SK-N-SH (cell line): ENCODE measurements around the gene KREMEN2. TPM values are rescaled to one million over a fixed set of nuclear protein-coding genes. Genes with fewer than 3 reads are reported as not detected.

ENCODE experiments used
- CTCF ChIA-PET: fragments of 300-600, 350-600 bp; formaldehyde crosslinking; extraction: SDS; loops from one replicate; lab custom pipeline; 2021; lab: Yijun Ruan, JAX
- POLR2A ChIA-PET: fragments of 350-600 bp; sonication (Branson Sonifier 250); formaldehyde crosslinking; extraction: SDS; loops from one replicate; lab custom pipeline; 2020; ENCODE audit warnings: antibody characterized with exemption, inconsistent platforms; lab: Yijun Ruan, JAX
- DNase-seq: peaks from one replicate; pipeline ENCODE4 v3.0.0; 2012
- H2AFZ ChIP-seq: fragments of 200-600 bp; sonication (generic); 2 replicates; pipeline ENCODE4 v1.8.1; 2016; ENCODE audit warnings: antibody characterized with exemption, mild to moderate bottlenecking, low read depth
- H3F3A ChIP-seq: fragments of 200-600 bp; sonication (generic); replicated peaks from 2 replicates; pipeline ENCODE3; 2016; ENCODE audit warnings: antibody characterized with exemption, mild to moderate bottlenecking; ENCODE audit not compliant: insufficient read depth
- H3K27ac ChIP-seq, 2 experiments: fragments of 200-500 bp in 1 of 2; fragments of 200-600 bp in 1 of 2; sonication (Bioruptor generic) in 1 of 2; sonication (generic), shearing (Covaris generic) in 1 of 2; 2 replicates each; pipeline versions ENCODE4 v1.5.1 to v1.6.1; 2014 to 2016; ENCODE audit warnings: low read depth in 2 of 2, inconsistent platforms in 1 of 2, low read length in 1 of 2, mild to moderate bottlenecking in 1 of 2, mixed read lengths in 1 of 2
- H3K27me3 ChIP-seq: fragments of 200-600 bp; sonication (generic), shearing (Covaris generic); 2 replicates; pipeline ENCODE4 v1.6.1; 2016; ENCODE audit warnings: mixed run types; ENCODE audit not compliant: insufficient read depth
- H3K36me3 ChIP-seq, 2 experiments: fragments of 200-500 bp in 1 of 2; fragments of 200-600 bp in 1 of 2; sonication (Bioruptor generic) in 1 of 2; sonication (generic) in 1 of 2; replicated peaks in 1 of 2; 2 replicates each; pipeline versions ENCODE3 to v1.5.1; 2014 to 2016; ENCODE audit warnings: low read length in 1 of 2, mild to moderate bottlenecking in 1 of 2; ENCODE audit not compliant: insufficient read depth in 2 of 2, control insufficient read depth in 1 of 2
- H3K4me1 ChIP-seq, 2 experiments: fragments of 200-500 bp in 1 of 2; fragments of 200-600 bp in 1 of 2; sonication (Bioruptor generic) in 1 of 2; sonication (generic), shearing (Covaris generic) in 1 of 2; 2 replicates each; pipeline versions ENCODE4 v1.5.1 to v1.6.1; 2014 to 2016; ENCODE audit warnings: low read depth in 1 of 2, low read length in 1 of 2, mixed run types in 1 of 2; ENCODE audit not compliant: insufficient read depth in 2 of 2, control insufficient read depth in 1 of 2
- H3K4me2 ChIP-seq: fragments of 200-600 bp; sonication (generic), shearing (Covaris generic); 2 replicates; pipeline ENCODE4 v1.6.1; 2017; ENCODE audit warnings: mixed run types
- H3K4me3 ChIP-seq, 2 experiments: fragments of 200-500 bp in 1 of 2; fragments of 200-600 bp in 1 of 2; sonication (Bioruptor generic) in 1 of 2; sonication (generic), shearing (Covaris generic) in 1 of 2; 2 replicates each; pipeline versions ENCODE4 v1.5.1 to v1.8.1; 2014 to 2016; ENCODE audit warnings: low read depth in 2 of 2, inconsistent platforms in 1 of 2, low read length in 1 of 2, mild to moderate bottlenecking in 1 of 2, mixed read lengths in 1 of 2, moderate library complexity in 1 of 2
- H3K79me2 ChIP-seq: fragments of 200-600 bp; sonication (generic); 2 replicates; pipeline ENCODE4 v1.8.1; 2017; ENCODE audit warnings: mild to moderate bottlenecking; ENCODE audit not compliant: insufficient read depth
- H3K9ac ChIP-seq: fragments of 200-600 bp; sonication (generic); 2 replicates; pipeline ENCODE4 v1.6.1; 2017; ENCODE audit warnings: mixed run types
- H3K9me2 ChIP-seq: fragments of 200-600 bp; sonication (generic); 2 replicates; pipeline ENCODE4 v1.6.1; 2017; ENCODE audit warnings: mixed run types
- H3K9me3 ChIP-seq: fragments of 200-600 bp; sonication (generic); 2 replicates; pipeline ENCODE4 v1.6.1; 2017; ENCODE audit warnings: mixed run types, mild to moderate bottlenecking, moderate library complexity
- H4K20me1 ChIP-seq: fragments of 200-600 bp; sonication (generic); 2 replicates; pipeline ENCODE4 v1.6.1; 2017; ENCODE audit warnings: mild to moderate bottlenecking, mixed run types; ENCODE audit not compliant: insufficient read depth
- ELF1 ChIP-seq: IDR thresholded peaks from 2 replicates; pipeline ENCODE4 v1.4.0; 2012
- EP300 ChIP-seq, 2 experiments: IDR thresholded peaks; 2 replicates each; pipeline versions ENCODE4 v1.4.0 to v1.6.1; 2012; ENCODE audit warnings: borderline replicate concordance in 1 of 2, low read depth in 1 of 2, low read length in 1 of 2
- EZH2phosphoT487 ChIP-seq: fragments of 200-600 bp; sonication (generic); IDR thresholded peaks from 2 replicates; pipeline ENCODE4 v1.6.1; 2017; ENCODE audit warnings: low read depth, mixed run types, mild to moderate bottlenecking, antibody characterized with exemption, moderate library complexity, borderline replicate concordance
- FOSL2 ChIP-seq: IDR thresholded peaks from 2 replicates; pipeline ENCODE4 v1.4.0; 2012; ENCODE audit warnings: low read depth, mild to moderate bottlenecking, moderate library complexity, borderline replicate concordance
- FOXM1 ChIP-seq: IDR thresholded peaks from 2 replicates; pipeline ENCODE4 v1.4.0; 2012; ENCODE audit warnings: low read depth, mild to moderate bottlenecking
- GABPA ChIP-seq: IDR thresholded peaks from 2 replicates; pipeline ENCODE4 v1.4.0; 2012; ENCODE audit warnings: low read depth, mild to moderate bottlenecking
- GATA2 ChIP-seq: sonication (generic); formaldehyde crosslinking; IDR thresholded peaks from 2 replicates; pipeline ENCODE4 v1.5.0; 2020; ENCODE audit warnings: mild to moderate bottlenecking, missing genetic modification reagents
- IRF3 ChIP-seq: fragments of 150-350 bp; IDR thresholded peaks from 2 replicates; pipeline ENCODE4 v1.6.1; 2016; ENCODE audit warnings: mild to moderate bottlenecking, low read depth, low read length
- MAX ChIP-seq: IDR thresholded peaks from 2 replicates; pipeline ENCODE4 v1.4.0; 2012; ENCODE audit warnings: low read depth
- NFIC ChIP-seq: IDR thresholded peaks from 2 replicates; pipeline ENCODE4 v1.4.0; 2012; ENCODE audit warnings: borderline replicate concordance
- NRF1 ChIP-seq: IDR thresholded peaks from 2 replicates; pipeline ENCODE4 v1.6.1; 2012; ENCODE audit warnings: low read depth, mild to moderate bottlenecking, low read length
- PBX3 ChIP-seq: IDR thresholded peaks from 2 replicates; pipeline ENCODE4; 2012
- RAD21 ChIP-seq: IDR thresholded peaks from 2 replicates; pipeline ENCODE4 v1.6.1; 2012; ENCODE audit warnings: mild to moderate bottlenecking, low read length
- RFX5 ChIP-seq: IDR thresholded peaks from 2 replicates; pipeline ENCODE4 v1.6.1; 2012; ENCODE audit warnings: mild to moderate bottlenecking, improper control_type of control experiment, low read length
- RXRA ChIP-seq: IDR thresholded peaks from 2 replicates; pipeline ENCODE4 v1.4.0; 2012; ENCODE audit warnings: low read depth, mild to moderate bottlenecking, borderline replicate concordance
- TEAD4 ChIP-seq: IDR thresholded peaks from 2 replicates; pipeline ENCODE4 v1.4.0; 2012; ENCODE audit warnings: mild to moderate bottlenecking, borderline replicate concordance; ENCODE audit not compliant: insufficient read depth
- YY1 ChIP-seq: IDR thresholded peaks from 2 replicates; pipeline ENCODE4 v1.4.0; 2012; ENCODE audit warnings: low read depth, mild to moderate bottlenecking
- ZBTB33 ChIP-seq: IDR thresholded peaks from 2 replicates; pipeline ENCODE4 v1.4.0; 2012; ENCODE audit warnings: low read depth, borderline replicate concordance
- WGBS: methylation state at CpG from one replicate; pipeline ENCODE4 v1.1.6; 2017; ENCODE audit warnings: low lambda C conversion rate; 5-methylcytosine and 5-hydroxymethylcytosine counted together
- polyA plus RNA-seq, 3 experiments: library from polyadenylated mRNA; depleted of rRNA; stranded (reverse); fragments of >200 nt; gene quantifications; 2 replicates each; pipeline ENCODE4 v1.2.3, GENCODE V29; 2012
- TF ChIP-seq, protein P1 (sequence below): IDR thresholded peaks from 2 replicates; pipeline ENCODE4 v1.4.0; 2012; ENCODE audit warnings: low read depth, borderline replicate concordance

KREMEN2 gene
- polyA plus RNA-seq, 1 of the 3 experiments (the other 2 are of a cell fraction), result 0.77 TPM

- TF ChIP-seq ELF1, result no peak
- TF ChIP-seq PBX3, result no peak
- no peak for TF ChIP-seq IRF3
- TF ChIP-seq TEAD4, result no peak
- TF ChIP-seq NFIC, result no peak
- TF ChIP-seq EZH2phosphoT487, result no peak
- TF ChIP-seq, protein P1, sequence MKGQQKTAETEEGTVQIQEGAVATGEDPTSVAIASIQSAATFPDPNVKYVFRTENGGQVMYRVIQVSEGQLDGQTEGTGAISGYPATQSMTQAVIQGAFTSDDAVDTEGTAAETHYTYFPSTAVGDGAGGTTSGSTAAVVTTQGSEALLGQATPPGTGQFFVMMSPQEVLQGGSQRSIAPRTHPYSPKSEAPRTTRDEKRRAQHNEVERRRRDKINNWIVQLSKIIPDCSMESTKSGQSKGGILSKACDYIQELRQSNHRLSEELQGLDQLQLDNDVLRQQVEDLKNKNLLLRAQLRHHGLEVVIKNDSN, result no peak
- no peak for TF ChIP-seq RAD21
- no peak for TF ChIP-seq FOXM1
- TF ChIP-seq GABPA, result no peak
- TF ChIP-seq RFX5, result no peak
- no peak for TF ChIP-seq GATA2 (CRISPR knock-in tag)
- TF ChIP-seq RXRA, result no peak
- Histone ChIP-seq H3K27ac (no peak overlapping the region), H2AFZ (no peak overlapping the region), H3K27me3 (no peaks in the 10 kb centered on the region), H3K36me3 (no peaks in the 10 kb centered on the region), H3K4me3 (no peak overlapping the region), H3K9ac (no peak overlapping the region), H3K4me1 (peaks cover 0 to 40% of the 10 kb centered on the region in 2 experiments; a peak in 1 of 4 replicates), H3K4me2 (no peak overlapping the region), H3K9me3 (no peaks in the 10 kb centered on the region), H4K20me1 (peaks cover 18% of the 10 kb centered on the region; the same call in 1 of the 2 replicates), H3K9me2 (no peaks in the 10 kb centered on the region), H3F3A (peaks cover 4% of the 10 kb centered on the region), H3K79me2 (no peaks in the 10 kb centered on the region; the same call in 1 of the 2 replicates)
- ChIA-PET POLR2A (no interaction called here), CTCF (interaction anchor here (0.7 to 1.7 kb wide), 3 partner anchors 17 to 64 kb away, joined by 3 to 6 read pairs (median 3); partner anchors contain the start of gene TNFRSF12A)
- 98% methylated on average over 27 of the region's 51 CpGs for whole genome bisulfite sequencing
- DNase-seq, result no peak
These were observed 3.1 kb downstream of the KREMEN2 start for GRCh38 chr16:2967211-2967631.

DNA sequence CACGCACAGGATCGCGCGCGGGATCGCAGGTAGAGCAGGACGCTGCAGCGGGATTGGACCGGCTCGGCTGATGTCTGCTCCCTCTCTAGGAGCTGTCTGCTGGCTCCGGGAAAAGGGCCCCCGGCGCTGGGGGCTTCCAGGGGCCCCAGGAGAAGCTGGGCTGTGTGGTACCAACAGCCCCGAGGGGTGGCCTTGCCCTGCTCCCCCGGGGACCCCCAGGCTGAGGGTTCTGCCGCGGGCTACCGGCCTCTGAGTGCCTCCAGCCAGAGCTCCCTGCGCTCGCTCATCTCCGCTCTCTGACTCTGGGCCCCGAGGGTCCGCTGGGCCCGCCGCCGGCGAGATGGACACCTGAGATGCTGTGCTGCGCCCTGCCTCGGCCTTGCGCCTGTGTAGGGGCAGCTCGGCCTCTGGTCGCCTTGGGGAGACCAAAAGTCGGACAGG is 3.7 kb downstream of the KREMEN2 start:
- ChIA-PET CTCF (interaction anchor here (0.7 to 1.7 kb wide), 2 partner anchors 17 to 64 kb away, joined by 3 to 6 read pairs; no protein-coding TSS in a partner anchor), POLR2A (no interaction called here)
- WGBS, result 98% methylated on average over 8 of the region's 33 CpGs
- TF ChIP-seq MAX, result no peak
- TF ChIP-seq EP300 (IDR thresholded peaks at IDR 0.05; ENCODE audit: borderline replicate concordance in 1 of 2, low read depth in 1 of 2, low read length in 1 of 2), result no peak
- TF ChIP-seq YY1, result no peak
- no peak for TF ChIP-seq PBX3
- TF ChIP-seq GABPA, result no peak
- TF ChIP-seq NFIC, result no peak
- TF ChIP-seq NRF1, result no peak
- no peak for TF ChIP-seq RAD21
- no peak for TF ChIP-seq FOSL2
- TF ChIP-seq ZBTB33, result no peak

More for the DNA sequence above, 3.7 kb downstream of the KREMEN2 start:
- DNase-seq, result no peak
- Histone ChIP-seq H3K79me2 (no peaks in the 10 kb centered on the region; the same call in 1 of the 2 replicates), H3F3A (peaks cover 8% of the 10 kb centered on the region), H3K27me3 (no peaks in the 10 kb centered on the region), H3K9me3 (no peaks in the 10 kb centered on the region), H2AFZ (no peak overlapping the region), H3K4me2 (no peak overlapping the region), H3K4me1 (peaks cover 0 to 45% of the 10 kb centered on the region in 2 experiments; a peak in 1 of 4 replicates), H3K9ac (no peak overlapping the region), H3K4me3 (no peak overlapping the region), H3K36me3 (no peaks in the 10 kb centered on the region), H3K9me2 (no peaks in the 10 kb centered on the region), H3K27ac (no peak overlapping the region), H4K20me1 (peaks cover 23% of the 10 kb centered on the region; the same call in 1 of the 2 replicates)
